ENCODE measurements around the gene SLTM.

The SLTM gene

GRCh38 chr15:58870451-58870850 lies 63.0 kb downstream of the SLTM start (continued):
- TF ChIP-seq ZNF473 (tag by site-specific recombination; IDR thresholded peaks at IDR 0.05) = no peak
- TF ChIP-seq, protein P1, sequence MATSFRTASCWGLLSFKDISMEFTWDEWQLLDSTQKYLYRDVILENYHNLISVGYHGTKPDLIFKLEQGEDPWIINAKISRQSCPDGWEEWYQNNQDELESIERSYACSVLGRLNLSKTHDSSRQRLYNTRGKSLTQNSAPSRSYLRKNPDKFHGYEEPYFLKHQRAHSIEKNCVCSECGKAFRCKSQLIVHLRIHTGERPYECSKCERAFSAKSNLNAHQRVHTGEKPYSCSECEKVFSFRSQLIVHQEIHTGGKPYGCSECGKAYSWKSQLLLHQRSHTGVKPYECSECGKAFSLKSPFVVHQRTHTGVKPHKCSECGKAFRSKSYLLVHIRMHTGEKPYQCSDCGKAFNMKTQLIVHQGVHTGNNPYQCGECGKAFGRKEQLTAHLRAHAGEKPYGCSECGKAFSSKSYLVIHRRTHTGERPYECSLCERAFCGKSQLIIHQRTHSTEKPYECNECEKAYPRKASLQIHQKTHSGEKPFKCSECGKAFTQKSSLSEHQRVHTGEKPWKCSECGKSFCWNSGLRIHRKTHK (tag by site-specific recombination; IDR thresholded peaks at IDR 0.05) = no peak
- no peak for TF ChIP-seq ZNF580 (tag by site-specific recombination; IDR thresholded peaks at IDR 0.05)
- no peak for TF ChIP-seq ZBTB6 (tag by site-specific recombination; IDR thresholded peaks at IDR 0.05)
- no peak for TF ChIP-seq ZNF157 (tag by site-specific recombination; IDR thresholded peaks at IDR 0.05)
- TF ChIP-seq ZNF701 (tag by site-specific recombination; IDR thresholded peaks at IDR 0.05) = no peak
- TF ChIP-seq ZFHX2 (tag by site-specific recombination; conservative IDR thresholded peaks at IDR 0.05) = no peak

DNA sequence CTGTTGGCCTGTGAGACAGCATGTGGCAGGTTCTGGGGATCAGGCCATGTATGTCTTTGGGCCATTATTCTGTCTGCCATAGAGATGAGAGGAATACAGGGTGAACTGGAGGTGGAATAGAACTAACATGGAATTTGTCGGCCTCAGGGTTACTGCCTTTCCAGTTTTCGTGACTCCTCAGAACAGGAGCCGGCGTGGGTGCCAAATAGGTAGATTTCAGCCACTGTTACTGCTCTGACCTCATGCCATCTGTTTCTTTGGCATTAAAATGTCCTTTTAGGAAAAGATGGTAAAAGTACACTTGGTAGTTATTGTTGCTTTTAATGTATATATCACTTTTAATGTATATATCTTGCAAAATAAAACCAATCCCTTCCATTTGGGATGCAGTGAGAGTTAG lies 65.6 kb downstream of the SLTM start:
- Histone ChIP-seq H3K36me3 (ENCODE audit: control insufficient read depth in 2 of 2, insufficient read depth in 1 of 2, low read length in 2 of 2) (no peaks in the 10 kb centered on the region), H3K4me3 (ENCODE audit: low read depth, low read length) (no peak overlapping the region), H3K9me3 (ENCODE audit: control insufficient read depth, insufficient read depth, low read depth, low read length) (no peaks in the 10 kb centered on the region), H3K27ac (ENCODE audit: extremely low read depth, low read depth, low read length) (no peak overlapping the region), H3K4me1 (ENCODE audit: control insufficient read depth, insufficient read depth, low read length) (no peaks in the 10 kb centered on the region)
- ChIA-PET POLR2A (no interaction called here), CTCF (no interaction called here)
- TF ChIP-seq ZNF513 (tag by site-specific recombination; IDR thresholded peaks at IDR 0.05) (no peak), ZNF830 (tag by site-specific recombination; IDR thresholded peaks at IDR 0.05; ENCODE audit: low read depth) (no peak), ZNF549 (tag by site-specific recombination; IDR thresholded peaks at IDR 0.05) (no peak), SCRT2 (tag by site-specific recombination; IDR thresholded peaks at IDR 0.05) (no peak), KLF8 (tag by site-specific recombination; IDR thresholded peaks at IDR 0.05) (no peak), ZNF48 (tag by site-specific recombination; IDR thresholded peaks at IDR 0.05) (no peak), ZNF488 (tag by site-specific recombination; IDR thresholded peaks at IDR 0.05) (no peak), ZNF621 (tag by site-specific recombination; IDR thresholded peaks at IDR 0.05) (no peak), ZNF529 (tag by site-specific recombination; IDR thresholded peaks at IDR 0.05; ENCODE audit: insufficient replicate concordance) (no peak), ZNF18 (tag by site-specific recombination; IDR thresholded peaks at IDR 0.05) (no peak), ZNF561 (tag by site-specific recombination; IDR thresholded peaks at IDR 0.05; ENCODE audit: borderline replicate concordance) (no peak)
- TF ChIP-seq, protein P2, sequence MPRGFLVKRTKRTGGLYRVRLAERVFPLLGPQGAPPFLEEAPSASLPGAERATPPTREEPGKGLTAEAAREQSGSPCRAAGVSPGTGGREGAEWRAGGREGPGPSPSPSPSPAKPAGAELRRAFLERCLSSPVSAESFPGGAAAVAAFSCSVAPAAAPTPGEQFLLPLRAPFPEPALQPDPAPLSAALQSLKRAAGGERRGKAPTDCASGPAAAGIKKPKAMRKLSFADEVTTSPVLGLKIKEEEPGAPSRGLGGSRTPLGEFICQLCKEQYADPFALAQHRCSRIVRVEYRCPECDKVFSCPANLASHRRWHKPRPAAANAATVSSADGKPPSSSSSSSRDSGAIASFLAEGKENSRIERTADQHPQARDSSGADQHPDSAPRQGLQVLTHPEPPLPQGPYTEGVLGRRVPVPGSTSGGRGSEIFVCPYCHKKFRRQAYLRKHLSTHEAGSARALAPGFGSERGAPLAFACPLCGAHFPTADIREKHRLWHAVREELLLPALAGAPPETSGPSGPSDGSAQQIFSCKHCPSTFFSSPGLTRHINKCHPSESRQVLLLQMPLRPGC (tag by site-specific recombination; IDR thresholded peaks at IDR 0.05) = no peak

Data from HEK293 (cell line).